Osteoblast (primary cell): ENCODE measurements around the gene FAM200A. TPM values are rescaled to one million over a fixed set of nuclear protein-coding genes. Genes with fewer than 3 reads are reported as not detected.
"Not testable (repeated sequence)": the region's sequence is repeated elsewhere in the genome, so short reads cannot be mapped to it uniquely, and the experiment has no call there.

Experiments used
- DNase-seq: peaks from one replicate; pipeline ENCODE4 v3.0.0; 2011; ENCODE audit warnings: low spot score, mixed read lengths; ENCODE audit not compliant: insufficient read length; ENCODE audit errors: missing footprints
- H2AFZ ChIP-seq: 2 replicates; pipeline ENCODE4 v1.6.0; 2011; ENCODE audit warnings: mild to moderate bottlenecking, low read length
- H3K27ac ChIP-seq: 2 replicates; pipeline ENCODE4 v1.5.1; 2011; ENCODE audit warnings: mild to moderate bottlenecking, low read depth, low read length, moderate library complexity
- H3K27me3 ChIP-seq: 2 replicates; pipeline ENCODE4 v1.6.0; 2012; ENCODE audit warnings: mild to moderate bottlenecking, control low read depth, inconsistent platforms, low read length, moderate library complexity; ENCODE audit not compliant: insufficient read depth
- H3K36me3 ChIP-seq: 2 replicates; pipeline ENCODE4 v1.5.1; 2011; ENCODE audit warnings: mild to moderate bottlenecking, low read length, control low read depth, moderate library complexity; ENCODE audit not compliant: insufficient read depth
- H3K4me1 ChIP-seq: 2 replicates; pipeline ENCODE4 v1.5.1; 2011; ENCODE audit warnings: mild to moderate bottlenecking, low read length, control low read depth, moderate library complexity; ENCODE audit not compliant: insufficient read depth
- H3K4me2 ChIP-seq: 2 replicates; pipeline ENCODE4 v1.6.0; 2011; ENCODE audit warnings: mild to moderate bottlenecking, low read length; ENCODE audit not compliant: insufficient read depth
- H3K4me3 ChIP-seq: fragments of 200-600 bp; sonication (generic); 3 replicates; pipeline ENCODE4 v1.5.1; 2012; ENCODE audit warnings: mild to moderate bottlenecking, low read length, inconsistent platforms; ENCODE audit not compliant: insufficient read depth
- H3K79me2 ChIP-seq: 2 replicates; pipeline ENCODE4 v1.6.0; 2012; ENCODE audit warnings: mild to moderate bottlenecking, low read length, control low read depth, inconsistent platforms; ENCODE audit not compliant: insufficient read depth
- H3K9me3 ChIP-seq: 2 replicates; pipeline ENCODE4 v1.5.1; 2011; ENCODE audit warnings: low read depth, low read length, control low read depth
- H4K20me1 ChIP-seq: 2 replicates; pipeline ENCODE4 v1.6.0; 2012; ENCODE audit warnings: mild to moderate bottlenecking, low read length, control low read depth; ENCODE audit not compliant: insufficient read depth
- CTCF ChIP-seq: IDR thresholded peaks from 2 replicates; pipeline ENCODE4 v1.5.1; 2011; ENCODE audit warnings: mild to moderate bottlenecking, low read depth, low read length, moderate library complexity; ENCODE audit errors: extremely low read depth
- total RNA-seq: library from RNA; depleted of rRNA; stranded (reverse); fragments of >200 nt; gene quantifications from 2 replicates; pipeline ENCODE4 v1.2.3, GENCODE V29; 2012

The FAM200A gene
- total RNA-seq, 1 donor = 7.6 TPM

- peak overlapping the region; percentile 92 for H2AFZ ChIP-seq
- peak overlapping the region; percentile 76 for H3K4me3 ChIP-seq
- H3K9me3 ChIP-seq = no peaks in the 10 kb centered on the region
- H4K20me1 ChIP-seq = peaks cover 6% of the 10 kb centered on the region
- H3K36me3 ChIP-seq = peaks cover 6% of the 10 kb centered on the region
- peak overlapping the region; percentile 94 for H3K4me2 ChIP-seq
- no peak for TF ChIP-seq CTCF
- no peak overlapping the region for H3K27ac ChIP-seq
- H3K79me2 ChIP-seq = no peaks in the 10 kb centered on the region
- DNase-seq = peak; percentile 44
- H3K4me1 ChIP-seq = peaks cover 17% of the 10 kb centered on the region
- H3K27me3 ChIP-seq = peaks cover 3% of the 10 kb centered on the region
These were observed 27.5 kb upstream of the FAM200A start for GRCh38 chr7:99579281-99579955.

DNA sequence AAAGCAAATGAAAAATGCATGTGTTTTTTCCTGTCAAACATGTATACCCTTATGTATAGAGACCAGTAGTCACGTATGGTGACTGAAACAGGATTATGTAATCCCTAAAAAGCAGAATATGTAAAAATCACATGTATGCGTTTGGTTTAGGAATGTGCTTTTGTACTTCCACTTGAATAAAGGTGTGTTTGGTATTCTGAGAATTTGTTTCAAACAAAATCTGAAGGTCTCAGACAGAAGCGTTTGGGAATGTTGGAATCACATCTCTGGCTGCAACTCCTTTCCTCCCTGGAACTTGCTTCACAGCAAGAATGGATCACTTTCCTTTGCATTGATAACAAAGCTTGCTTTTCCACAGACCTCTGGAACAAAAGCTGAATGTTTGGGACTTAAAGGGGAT, 24.3 kb upstream of the FAM200A start:
- Histone ChIP-seq H3K36me3 (peaks cover 31% of the 10 kb centered on the region), H3K4me1 (peaks cover 17% of the 10 kb centered on the region), H3K79me2 (no peaks in the 10 kb centered on the region), H4K20me1 (peaks cover 8% of the 10 kb centered on the region), H3K4me3 (no peak overlapping the region), H3K4me2 (no peak overlapping the region), H3K27me3 (no peaks in the 10 kb centered on the region), H2AFZ (no peak overlapping the region), H3K27ac (no peak overlapping the region), H3K9me3 (no peaks in the 10 kb centered on the region)
- DNase-seq = peak; percentile 42
- no peak for TF ChIP-seq CTCF

GRCh38 chr7:99573257-99573656, 21.3 kb upstream of the FAM200A start:
- Histone ChIP-seq H2AFZ (no peak overlapping the region), H4K20me1 (peaks cover 15% of the 10 kb centered on the region), H3K36me3 (peaks cover 55% of the 10 kb centered on the region), H3K4me3 (no peak overlapping the region), H3K79me2 (peaks cover 15% of the 10 kb centered on the region), H3K27ac (no peak overlapping the region), H3K27me3 (no peaks in the 10 kb centered on the region), H3K4me1 (peaks cover 4% of the 10 kb centered on the region), H3K4me2 (no peak overlapping the region), H3K9me3 (no peaks in the 10 kb centered on the region)
- no peak for TF ChIP-seq CTCF
- DNase-seq = no peak

GRCh38 chr7:99571768-99572167, 19.9 kb upstream of the FAM200A start:
- TF ChIP-seq CTCF = no peak
- H3K4me1 ChIP-seq = no peaks in the 10 kb centered on the region
- peaks cover 15% of the 10 kb centered on the region for H4K20me1 ChIP-seq
- H3K4me2 ChIP-seq = no peak overlapping the region
- no peak overlapping the region for H3K4me3 ChIP-seq
- H3K79me2 ChIP-seq = peaks cover 22% of the 10 kb centered on the region
- H3K9me3 ChIP-seq = no peaks in the 10 kb centered on the region
- peaks cover 55% of the 10 kb centered on the region for H3K36me3 ChIP-seq
- no peak for DNase-seq
- no peak overlapping the region for H2AFZ ChIP-seq
- no peak overlapping the region for H3K27ac ChIP-seq
- H3K27me3 ChIP-seq = no peaks in the 10 kb centered on the region

- not testable (repeated sequence) for H3K4me2 ChIP-seq, H3K4me1 ChIP-seq, H3K4me3 ChIP-seq, H3K27ac ChIP-seq, H3K27me3 ChIP-seq, H2AFZ ChIP-seq, DNase-seq, H3K9me3 ChIP-seq
- Histone ChIP-seq H3K79me2 (peaks cover 50% of the 10 kb centered on the region), H4K20me1 (peaks cover 36% of the 10 kb centered on the region), H3K36me3 (peaks cover 74% of the 10 kb centered on the region)
These were observed 16.9 kb upstream of the FAM200A start for GRCh38 chr7:99568770-99569169.
